GM19238 (cell line): ENCODE results near the gene SMIM41.

Experiments used
- DNase-seq: peaks from one replicate; pipeline ENCODE4 v3.0.0; 2011; ENCODE audit warnings: low spot score; ENCODE audit not compliant: insufficient read length

SMIM41 gene

DNA sequence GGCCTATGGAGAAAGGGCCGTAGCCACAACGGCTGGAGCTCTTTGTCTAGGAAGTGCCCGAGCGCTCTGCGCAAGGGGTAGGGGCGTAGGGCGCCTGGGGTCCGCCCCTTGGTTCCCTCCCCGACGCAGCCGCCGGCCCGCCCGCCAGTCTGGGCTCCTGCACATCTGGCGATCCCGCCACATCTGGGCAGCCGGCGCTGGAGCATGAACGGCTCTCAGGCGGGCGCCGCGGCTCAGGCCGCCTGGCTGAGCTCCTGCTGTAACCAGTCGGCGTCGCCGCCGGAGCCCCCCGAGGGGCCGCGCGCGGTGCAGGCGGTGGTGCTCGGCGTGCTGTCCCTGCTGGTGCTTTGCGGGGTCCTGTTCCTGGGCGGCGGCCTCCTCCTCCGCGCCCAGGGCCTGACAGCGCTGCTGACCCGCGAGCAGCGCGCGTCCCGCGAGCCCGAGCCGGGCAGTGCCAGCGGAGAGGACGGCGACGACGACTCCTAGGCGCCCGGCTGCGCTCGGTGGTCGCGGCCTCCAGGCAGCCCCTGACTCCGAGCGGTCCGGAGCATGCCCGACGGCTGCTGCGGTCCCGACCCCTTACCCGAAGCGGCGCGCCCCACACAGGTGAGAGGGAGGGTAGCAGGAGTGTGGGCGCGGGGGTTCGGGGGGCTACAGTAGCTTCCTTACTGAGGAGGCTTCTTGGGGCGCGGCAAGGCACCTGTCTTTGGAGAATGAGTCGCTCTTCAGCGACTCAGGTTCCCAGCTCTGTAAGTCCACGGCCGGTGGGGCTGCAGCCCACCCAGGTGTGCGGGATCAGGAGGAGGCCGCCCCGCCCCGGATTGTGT, at the start of gene SMIM41:
Gene SMIM41 (plus strand): TSS at position 129 of the 827 bp plus-strand sequence. CDS start 76 bp downstream, at position 205.
- DNase-seq, result no peak

DNA sequence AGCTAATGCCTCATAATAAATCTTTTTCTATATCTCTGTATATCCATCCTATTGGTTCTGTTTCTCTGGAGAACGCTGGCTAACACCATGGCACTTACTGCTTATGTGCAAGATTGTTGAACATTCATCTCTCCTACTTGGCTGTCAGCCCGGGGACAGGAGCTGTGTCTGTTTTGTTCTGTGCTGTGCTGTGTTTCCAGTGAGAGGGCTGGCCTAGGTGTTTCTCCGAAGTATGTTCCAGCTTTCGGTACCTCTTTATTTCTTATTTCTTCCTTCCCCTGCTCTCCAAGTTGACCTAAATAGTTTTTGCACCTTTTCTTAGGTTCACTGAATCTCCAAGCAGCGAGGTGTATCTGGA, 47.1 kb upstream of the SMIM41 start:
- no peak for DNase-seq

DNA sequence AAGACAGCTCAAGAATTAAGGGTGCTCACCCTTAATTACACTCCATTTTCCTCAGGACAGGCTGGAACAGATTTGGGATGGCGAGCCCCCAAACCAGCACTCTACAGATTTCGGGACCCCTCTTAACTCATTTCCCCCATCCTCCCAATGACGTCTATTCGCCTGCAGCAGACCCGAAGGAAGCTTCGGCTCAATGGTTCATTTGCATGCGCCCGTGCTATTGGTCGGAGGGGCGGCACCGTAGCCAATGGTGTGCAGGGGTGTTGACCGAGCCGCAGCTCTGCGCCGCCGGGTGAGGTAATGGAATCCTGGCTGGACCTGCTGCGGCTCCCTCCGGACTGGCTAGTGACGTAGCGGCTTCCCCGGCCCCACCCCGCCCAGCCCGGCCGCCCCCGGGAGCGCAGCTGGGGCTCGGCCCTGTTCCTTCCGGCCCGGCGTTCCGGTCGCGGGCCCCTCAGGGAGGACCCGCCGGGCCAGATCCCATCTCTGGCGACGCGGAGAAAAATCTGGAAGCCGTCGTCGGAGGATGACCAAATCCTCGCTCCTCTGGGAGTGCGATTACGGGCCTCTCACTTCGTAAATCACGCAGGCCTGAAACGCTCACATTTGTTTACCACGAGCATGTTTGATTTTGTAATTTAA, 46.6 kb upstream of the SMIM41 start:
- peak; percentile 98 for DNase-seq

DNA sequence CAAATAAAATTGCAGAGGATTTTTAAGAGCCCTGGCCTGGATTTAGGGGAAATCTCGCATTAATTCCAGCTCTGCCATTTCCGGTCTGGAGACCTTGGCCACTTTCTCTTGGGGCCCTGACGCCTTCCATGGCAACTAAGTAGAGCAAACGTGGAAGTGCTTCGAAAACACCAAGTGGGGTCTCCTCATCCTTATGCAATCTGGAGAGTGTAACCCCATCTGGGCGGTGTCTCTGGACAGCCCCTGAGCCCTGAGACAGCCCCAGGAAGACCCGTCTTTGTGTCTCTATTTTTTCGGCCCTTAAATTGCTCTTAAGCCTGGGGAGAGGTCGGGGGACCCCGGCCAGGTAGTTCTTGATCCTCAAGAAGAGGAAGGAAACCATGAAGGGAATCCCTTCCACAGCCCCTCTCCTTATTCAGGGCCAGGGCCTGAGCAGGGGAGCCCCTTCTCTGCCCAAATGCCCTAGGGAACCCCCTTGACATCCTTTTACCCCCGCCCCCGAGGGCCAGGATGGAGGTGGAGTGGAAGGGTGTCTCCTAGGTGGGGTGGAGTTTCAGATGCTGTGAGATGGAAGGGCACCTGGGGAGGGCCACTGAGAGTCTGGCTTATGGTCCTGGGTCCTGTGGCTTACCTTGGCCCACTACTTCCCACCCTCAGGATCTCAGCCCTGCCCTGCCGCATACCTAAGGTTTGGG, 45.9 kb upstream of the SMIM41 start:
- DNase-seq, result no peak

DNA sequence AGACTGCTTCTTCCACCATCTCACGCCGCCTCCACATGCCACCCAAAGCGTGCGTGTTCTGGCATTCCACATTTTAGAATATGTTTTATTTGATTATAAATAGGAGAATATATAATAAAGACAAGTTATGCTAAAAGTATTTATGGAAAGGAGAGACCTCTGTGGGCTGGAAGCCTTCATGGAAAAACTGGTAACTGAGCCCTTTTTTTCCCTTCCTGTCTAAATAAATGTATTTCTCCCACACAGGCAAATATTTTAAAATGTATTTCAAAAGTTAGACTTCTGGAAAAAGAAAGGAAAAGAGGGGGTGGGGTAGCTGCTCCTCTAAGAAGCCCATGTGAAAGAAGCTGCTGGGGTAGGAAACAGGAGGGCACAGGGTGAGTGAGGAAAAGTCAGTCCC, 44.3 kb upstream of the SMIM41 start:
- no peak for DNase-seq

DNA sequence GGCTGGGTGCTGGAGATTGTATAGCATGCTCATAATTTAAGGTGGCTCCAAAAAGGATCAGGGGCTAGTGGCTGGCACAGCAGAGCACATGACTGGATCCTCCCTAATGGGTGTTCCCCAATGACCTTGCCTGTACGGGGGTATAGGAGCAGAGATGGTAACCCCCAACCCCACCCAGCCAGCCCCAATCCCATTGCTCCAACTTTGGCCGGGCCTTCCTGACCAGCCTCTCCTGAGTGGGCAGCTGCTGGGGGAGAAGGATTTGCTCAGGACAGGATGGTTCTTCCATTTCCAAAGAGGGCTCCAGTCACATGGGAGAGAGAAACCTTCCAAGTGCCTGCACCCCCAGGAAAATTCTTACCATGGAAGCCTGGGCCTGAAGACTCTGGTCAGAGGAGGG, 43.6 kb upstream of the SMIM41 start:
- DNase-seq, result no peak

DNA sequence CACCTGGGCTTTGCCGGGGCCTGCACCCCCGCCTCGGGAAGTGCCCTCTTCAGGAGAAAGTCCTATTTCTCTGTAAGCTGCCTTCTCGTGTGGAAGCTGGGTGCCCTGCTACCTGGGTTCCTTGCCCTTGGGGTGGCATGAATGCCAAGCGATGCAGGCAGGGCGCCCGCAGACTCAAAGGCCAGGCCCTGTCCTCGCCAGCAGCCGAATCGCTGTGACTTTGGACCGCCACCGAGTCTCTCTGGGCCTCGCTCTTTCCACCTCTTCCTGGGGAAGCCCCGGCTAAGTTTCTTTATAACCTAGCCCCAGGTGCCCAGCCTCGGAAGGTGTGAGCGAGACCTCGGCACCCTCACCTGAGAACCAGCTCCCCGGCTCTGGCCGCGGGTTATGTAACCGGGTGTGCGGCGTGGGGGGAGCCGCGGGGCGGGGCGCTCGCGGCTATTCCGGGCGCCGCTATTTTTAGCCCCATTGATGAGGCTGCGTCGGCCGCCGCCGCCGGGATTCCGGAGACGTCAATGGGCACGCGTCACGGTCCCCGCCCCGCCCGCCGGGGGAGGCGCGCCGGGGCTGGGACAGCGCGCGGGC, 42.8 kb upstream of the SMIM41 start:
- DNase-seq, result peak; percentile 73

DNA sequence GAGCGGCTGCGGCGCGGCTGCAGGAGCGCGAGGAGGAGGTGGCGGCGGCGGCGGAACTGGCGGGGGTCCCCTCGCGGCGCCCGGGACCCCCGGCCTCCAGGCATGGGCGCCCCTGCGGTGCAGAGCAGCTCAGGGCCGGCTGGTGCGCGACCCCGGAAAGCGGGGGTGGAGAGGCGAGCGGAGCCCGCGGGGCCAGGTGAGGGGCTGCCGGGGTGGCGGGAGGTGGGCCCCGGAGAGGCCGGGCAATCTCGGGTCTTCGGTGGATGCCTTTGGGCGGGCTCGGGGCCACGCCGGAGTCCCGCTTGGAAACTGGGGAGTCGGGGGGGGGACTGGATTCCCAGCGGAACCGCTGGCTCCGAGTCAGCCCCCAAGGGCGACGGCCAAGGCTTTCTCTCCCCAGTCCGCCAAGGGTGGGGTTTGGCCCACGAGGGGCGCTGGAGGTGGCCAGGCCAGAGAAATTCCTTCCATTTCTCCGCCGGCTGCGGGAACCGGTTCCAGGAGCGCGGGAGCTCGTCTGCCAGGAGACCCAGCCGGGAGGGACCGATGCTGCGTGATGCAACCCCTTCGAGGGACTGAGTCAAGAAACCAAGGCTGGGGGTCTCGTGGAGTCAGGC, 42.1 kb upstream of the SMIM41 start:
- no peak for DNase-seq

DNA sequence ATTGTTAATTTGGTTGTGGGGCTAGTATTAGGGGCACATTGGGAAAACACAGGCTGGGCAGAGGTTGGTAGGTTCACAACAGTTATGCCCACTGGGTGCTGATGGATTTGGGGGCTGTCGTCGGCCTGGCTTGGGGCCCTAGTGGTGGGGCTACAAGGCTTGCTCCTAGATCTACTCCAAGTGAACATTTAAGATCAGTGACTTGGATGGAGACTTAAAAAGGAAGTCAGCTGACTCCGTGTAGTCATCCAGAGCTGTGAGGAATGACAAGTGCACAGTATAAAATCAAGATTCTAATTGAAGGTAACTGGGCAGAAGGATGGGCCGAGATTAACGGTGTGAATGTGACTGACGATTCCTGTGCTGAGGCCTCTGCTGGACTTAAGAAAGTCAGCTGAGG, 41.1 kb upstream of the SMIM41 start:
- no peak for DNase-seq

DNA sequence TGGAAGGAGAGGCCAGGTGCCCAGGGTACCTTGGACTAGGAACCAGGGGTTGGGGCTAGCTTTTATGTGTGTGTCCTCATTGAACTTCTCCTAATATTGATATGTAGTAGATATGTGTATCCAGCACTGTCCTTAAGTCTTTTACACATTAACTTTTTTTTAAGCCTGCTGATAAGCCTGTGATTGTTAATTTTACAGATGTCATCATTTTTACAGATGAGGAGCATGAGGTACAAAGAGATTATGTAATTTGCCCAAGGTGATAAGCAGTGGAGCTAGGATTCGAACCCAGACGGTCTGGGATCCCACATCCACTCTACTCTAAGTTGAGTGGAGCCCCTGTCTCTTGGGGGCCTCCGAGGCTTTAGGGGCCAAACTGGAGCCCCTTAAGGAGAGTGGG, 38.5 kb upstream of the SMIM41 start:
- DNase-seq, result no peak

DNA sequence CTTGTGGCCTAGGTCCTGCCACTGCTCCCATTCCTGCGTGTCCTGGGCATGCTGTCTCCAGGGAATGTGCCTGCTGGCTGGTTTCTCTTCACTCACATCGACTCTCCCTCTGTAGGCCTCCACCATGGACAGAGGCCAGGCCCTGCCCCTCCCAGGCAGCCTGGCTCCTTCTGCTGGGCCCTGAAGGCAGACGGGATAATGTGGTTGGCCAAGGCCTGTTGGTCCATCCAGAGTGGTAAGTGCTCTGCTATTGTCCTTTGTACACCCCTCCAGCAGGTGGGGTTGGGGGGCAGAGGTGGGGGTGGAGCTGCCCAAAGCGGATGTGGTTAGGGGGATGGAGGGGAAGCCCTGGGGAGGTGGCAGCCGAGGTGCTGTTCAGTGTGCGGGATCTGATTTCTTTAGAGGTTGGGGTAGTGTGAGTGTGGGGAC, 37.8 kb upstream of the SMIM41 start:
- DNase-seq, result peak; percentile 58

DNA sequence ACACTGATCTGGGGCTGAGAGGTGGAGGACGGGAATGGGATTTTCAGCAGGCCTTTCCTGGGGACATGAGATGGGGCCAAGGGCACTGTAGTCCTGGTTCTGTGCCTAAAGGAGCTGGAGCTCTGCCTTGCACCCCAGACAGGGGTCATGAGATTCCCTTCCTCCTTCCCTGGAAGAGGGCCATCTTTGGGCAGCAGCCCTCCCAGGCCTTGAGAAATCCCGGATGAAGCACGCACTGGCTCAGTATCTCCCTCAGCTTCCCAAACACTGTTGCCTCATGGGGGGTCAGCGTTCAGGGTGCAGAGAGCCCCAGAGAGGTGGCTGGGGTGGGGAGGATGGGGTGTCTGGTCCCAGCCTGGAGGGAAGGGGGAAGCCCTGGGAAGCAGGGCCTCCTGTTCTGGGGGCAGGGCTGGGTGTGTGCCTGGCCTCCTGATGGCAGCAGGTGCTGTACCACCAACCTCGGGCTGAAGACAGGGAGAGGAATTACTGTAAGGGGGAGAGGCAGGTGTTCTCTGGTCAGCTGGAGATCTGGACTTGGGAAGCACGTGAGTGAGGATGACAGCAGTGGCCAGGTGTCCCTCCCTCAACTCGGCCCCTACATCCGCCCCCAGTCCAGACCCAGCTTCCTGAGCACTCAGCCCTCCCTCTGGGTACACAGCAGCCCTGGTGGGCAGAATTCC, 36.7 kb upstream of the SMIM41 start:
- no peak for DNase-seq

DNA sequence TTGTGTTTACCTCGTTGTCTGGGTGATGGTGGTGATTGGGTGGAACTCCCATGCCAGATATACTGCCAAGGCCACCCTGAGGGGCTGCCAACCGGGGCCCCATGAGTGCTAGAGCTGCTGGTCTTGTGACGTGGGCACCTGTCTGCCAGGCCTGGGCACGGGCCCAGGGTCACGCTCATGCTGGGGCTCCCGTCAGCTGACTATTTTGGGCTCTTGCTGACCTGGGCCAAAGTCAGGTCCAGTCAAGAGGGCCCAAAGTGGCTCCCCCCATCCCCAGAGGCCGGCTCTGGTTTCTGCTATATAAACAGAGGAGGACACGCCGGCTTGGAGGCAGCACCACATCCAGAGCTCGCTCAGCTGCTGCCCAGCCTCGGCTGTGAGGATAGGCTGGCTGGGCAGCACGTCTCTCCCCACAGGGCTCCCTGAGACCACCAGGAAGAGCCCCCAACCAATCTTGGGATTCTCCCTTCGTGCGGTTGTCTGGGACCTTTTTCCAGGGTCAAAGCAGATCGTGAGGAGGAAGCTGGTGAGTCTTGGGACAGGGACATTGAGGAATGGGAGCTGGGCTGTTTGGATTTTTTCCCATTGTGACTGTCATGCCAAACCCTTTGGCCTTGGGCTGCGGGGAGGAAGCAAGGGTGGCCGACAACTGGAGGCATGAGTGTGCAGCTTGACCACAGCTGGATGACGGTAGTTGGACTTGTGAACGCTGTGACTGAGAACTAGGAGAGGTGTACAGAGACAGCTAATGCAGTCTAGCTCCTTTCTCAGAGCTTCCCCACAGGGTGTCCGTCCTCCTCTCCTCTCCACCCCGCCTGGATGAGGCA, 35.9 kb upstream of the SMIM41 start:
- no peak for DNase-seq

DNA sequence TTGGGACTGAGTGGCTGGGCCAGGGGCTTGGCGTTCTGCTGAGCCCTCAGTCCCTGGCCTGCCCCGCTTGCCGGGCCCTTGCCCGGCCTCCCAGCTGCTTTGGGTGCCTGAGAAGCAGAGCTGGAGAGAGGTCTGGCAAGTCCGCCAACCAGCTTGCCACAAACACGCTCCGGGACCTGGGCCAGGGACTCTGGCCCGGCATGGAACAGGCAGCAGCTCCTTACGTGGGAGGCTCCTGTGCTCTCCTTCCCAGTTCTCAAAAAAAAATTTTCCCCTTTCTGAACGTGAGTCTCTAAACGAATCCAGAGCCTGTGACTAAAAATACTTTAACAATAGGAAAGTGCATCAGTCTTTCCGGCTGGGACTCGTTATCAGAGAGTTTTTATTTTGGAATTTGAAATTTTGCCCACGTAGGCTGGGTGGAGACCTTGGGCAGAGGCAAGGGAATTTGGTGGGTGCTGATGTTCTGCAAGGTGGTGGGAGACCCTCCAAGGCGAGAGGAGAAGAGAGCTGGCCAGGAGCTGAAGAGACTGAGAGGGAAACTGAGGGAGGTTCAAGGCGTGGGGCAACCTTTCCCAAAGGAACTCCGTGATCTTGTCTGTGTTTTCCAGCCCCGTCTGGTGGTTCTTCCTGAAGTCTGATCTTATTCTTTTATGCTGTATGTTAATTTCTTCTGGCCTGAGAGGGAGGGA, 35.1 kb upstream of the SMIM41 start:
- DNase-seq, result no peak

DNA sequence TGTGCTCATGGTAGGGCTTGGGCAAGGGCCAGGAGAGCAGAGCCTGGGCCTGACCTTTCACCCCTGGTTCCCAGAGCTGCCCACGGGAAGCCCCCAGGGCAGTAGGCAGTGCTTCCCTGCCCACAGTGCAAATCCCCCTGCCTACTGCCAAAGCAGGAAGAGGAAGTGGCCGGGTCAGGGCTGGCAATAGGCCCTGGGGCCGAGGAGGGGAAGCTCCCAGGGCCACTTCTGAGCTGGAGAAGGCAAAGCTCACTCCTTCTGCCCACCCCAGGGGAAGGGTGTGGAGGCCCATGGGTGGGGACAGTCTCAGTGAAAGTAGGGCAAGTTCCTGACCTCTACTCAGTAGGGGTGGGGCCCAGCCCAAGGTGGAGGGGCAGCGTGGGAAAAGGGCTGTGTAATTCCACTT, 33.7 kb upstream of the SMIM41 start:
- no peak for DNase-seq

DNA sequence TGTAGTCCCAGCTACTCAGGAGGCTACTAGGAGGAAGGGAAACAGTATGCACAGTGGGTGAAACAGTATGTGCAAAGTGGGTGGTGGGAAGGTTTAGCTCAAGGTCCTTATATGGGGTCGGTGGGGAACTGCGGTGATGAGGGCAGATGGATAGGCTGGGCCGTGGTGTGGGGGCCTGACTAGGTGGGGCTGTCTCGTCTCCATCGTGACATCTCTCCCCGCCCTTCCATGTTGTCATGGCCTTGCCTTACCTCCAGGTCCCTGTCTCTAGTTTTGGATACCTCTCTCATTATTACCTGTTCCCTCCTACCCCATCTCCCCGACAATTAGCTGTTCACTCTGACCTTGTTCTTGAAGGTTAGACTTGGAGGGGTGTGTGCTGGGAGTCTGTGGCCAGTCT, 32.6 kb upstream of the SMIM41 start:
- no peak for DNase-seq

DNA sequence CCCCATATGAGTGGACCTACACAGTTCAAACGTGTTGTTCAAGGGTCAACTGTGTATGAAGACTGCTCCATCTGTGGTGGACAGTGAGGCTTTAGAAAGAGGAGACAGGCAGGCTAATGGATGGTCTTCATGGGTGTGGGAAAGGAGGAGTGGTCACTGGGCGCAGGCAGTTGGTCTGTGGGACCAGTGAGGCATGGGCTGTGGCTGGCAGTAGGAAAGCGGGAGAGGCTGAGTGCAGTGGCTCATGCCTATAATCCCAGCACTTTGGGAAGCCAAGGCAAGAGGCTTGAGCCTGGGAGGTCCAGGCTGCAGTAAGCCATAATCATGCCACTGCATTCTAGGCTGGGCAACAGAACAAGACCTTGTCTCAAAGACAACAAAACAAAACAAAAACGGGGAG, 30.2 kb upstream of the SMIM41 start:
- DNase-seq, result no peak

DNA sequence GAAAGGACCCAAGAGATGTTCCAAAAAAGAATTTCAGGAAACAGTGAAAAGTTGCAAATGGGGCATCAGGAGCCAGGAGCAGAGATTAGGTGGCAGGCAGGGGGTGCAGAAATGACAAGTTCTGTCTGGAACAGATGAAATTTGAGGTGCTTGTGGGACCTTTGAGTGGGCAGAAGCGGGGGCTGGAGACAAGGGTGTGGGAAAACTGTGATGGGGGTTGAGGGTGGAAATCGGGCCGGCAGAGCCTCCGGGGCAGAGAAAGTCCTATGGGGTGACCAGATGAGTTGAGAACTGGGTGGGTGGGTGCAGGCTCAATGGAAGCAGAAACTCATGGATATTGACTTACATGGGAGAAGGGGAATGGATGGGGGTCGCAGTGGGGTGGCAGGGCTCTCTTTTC, 29.8 kb upstream of the SMIM41 start:
- no peak for DNase-seq

DNA sequence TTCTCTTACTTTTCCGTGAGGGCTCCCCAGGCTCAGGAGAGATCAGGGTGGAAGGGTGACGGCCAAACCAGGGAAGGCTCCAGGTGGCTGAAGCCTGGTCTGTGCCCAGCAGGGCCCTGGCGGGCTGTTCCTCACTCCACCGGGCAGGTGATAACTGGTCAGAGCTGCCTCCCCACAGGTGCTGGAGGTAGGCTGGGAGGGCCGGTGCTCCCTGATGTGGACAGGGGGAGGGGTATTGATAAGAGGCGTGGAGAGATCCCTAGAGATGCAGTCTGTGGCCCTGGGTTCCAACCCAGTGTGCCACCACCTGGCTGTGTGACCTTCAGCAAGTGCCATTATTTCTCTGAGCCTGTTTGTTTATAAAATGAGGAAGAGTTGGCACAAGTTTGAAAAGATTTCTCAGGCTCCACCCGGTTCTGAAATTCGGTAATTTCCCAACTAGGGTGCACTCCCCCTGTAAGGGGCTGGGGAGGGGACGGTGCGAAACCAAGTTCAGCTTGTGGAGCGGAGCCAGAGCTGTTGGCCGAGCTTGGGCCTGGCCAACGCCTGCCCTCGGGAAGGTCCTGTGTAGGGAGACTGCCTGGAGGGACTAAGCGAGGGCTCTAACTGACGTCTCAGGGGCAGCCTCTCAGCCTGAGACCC, 29.3 kb upstream of the SMIM41 start:
- no peak for DNase-seq
